AG04450 (cell line): ENCODE measurements around the gene ISCA2. TPM values are rescaled to one million over a fixed set of nuclear protein-coding genes. Genes with fewer than 3 reads are reported as not detected.
A peak's percentile ranks its signal among the peaks of the same experiment; 100 is the strongest.

Source experiments
- CTCF ChIA-PET: fragments of 300-600, 350-600 bp; formaldehyde crosslinking; extraction: SDS; loops from one replicate; lab custom pipeline; 2022; ENCODE audit warnings: antibody characterized with exemption, inconsistent platforms; lab: Charles Lee
- POLR2A ChIA-PET: fragments of 350-600 bp; formaldehyde crosslinking; extraction: SDS; loops from one replicate; lab custom pipeline; 2021; ENCODE audit warnings: antibody characterized with exemption, inconsistent platforms; lab: Yijun Ruan, JAX
- DNase-seq: peaks from one replicate; pipeline ENCODE4 v3.0.0-alpha.2; 2011; ENCODE audit warnings: low read depth, low spot score
- H3K27ac ChIP-seq: one replicate; pipeline ENCODE4 v1.5.1; 2012; ENCODE audit warnings: low read depth, low read length, control low read depth
- H3K27me3 ChIP-seq: one replicate; pipeline ENCODE4 v1.6.0; 2012; ENCODE audit warnings: low read length; ENCODE audit not compliant: control insufficient read depth, insufficient read depth
- H3K4me3 ChIP-seq: 2 replicates; pipeline ENCODE4 v1.5.1; 2011; ENCODE audit warnings: mild to moderate bottlenecking, low read depth, low read length, control low read depth
- H3K9me3 ChIP-seq: 2 replicates; pipeline ENCODE4 v1.5.1; 2012; ENCODE audit warnings: low read length; ENCODE audit not compliant: control insufficient read depth, insufficient read depth
- polyA plus RNA-seq: library from polyadenylated mRNA; depleted of rRNA; stranded (reverse); fragments of >200 nt; gene quantifications from 2 replicates; pipeline ENCODE4 v1.2.3, GENCODE V29; 2011
- TF ChIP-seq, protein P1 (sequence below): IDR thresholded peaks from 2 replicates; pipeline ENCODE4 v1.5.1; 2011; ENCODE audit warnings: low read depth, low read length, control low read depth, inconsistent platforms

ISCA2 gene
- polyA plus RNA-seq, 1 experiment = 45.6 TPM

DNA sequence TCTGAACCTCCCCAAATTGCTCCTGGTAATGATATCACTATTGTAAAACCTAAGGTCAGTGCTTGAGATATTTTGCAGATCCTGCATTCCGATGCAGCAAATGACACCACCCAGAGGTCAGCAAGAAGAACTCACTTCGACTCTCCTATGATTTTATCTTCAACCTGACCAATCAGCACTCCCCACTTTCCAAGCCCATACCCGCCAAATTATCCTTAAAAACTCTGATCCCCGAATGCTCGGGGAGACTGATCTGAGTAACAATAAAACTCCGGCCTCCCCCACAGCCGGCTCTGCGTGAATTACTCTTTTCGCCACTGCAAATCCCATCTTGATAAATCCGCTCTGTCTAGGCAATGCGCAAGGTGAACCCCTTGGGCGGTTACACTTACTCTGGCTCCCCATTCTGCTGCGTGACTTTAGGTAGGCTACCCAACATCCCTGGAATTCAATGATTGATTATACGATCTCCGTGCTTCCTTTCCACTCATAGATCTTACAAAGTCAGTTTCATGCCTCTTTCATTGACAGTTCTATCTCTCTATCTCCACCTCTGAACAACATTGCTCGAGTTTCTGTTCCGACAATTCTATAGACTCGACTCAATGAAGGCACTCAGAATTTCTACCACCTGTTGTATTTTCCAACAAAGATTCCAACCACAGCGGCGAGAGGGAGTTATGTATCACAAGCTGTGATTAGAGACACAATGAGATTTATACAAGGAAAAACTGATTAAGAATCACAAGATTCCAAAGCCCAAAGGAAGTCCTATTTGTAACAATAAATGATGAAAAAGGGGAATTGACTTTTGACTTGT lies 1.4 kb upstream of the ISCA2 start:
- ChIA-PET CTCF (interaction anchor here (0.6 to 1.7 kb wide), 2 partner anchors 10 to 106 kb away, joined by 3 to 5 read pairs; no protein-coding TSS in a partner anchor), POLR2A (no interaction called here)
- no peak for DNase-seq
- peaks cover 2% of the 10 kb centered on the region; the same call in 1 of the 2 replicates for H3K9me3 ChIP-seq
- H3K27ac ChIP-seq = no peak overlapping the region
- TF ChIP-seq, protein P1, sequence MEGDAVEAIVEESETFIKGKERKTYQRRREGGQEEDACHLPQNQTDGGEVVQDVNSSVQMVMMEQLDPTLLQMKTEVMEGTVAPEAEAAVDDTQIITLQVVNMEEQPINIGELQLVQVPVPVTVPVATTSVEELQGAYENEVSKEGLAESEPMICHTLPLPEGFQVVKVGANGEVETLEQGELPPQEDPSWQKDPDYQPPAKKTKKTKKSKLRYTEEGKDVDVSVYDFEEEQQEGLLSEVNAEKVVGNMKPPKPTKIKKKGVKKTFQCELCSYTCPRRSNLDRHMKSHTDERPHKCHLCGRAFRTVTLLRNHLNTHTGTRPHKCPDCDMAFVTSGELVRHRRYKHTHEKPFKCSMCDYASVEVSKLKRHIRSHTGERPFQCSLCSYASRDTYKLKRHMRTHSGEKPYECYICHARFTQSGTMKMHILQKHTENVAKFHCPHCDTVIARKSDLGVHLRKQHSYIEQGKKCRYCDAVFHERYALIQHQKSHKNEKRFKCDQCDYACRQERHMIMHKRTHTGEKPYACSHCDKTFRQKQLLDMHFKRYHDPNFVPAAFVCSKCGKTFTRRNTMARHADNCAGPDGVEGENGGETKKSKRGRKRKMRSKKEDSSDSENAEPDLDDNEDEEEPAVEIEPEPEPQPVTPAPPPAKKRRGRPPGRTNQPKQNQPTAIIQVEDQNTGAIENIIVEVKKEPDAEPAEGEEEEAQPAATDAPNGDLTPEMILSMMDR = peak; percentile 12; the same call in 1 of the 2 replicates
- peak overlapping the region; percentile 80 for H3K4me3 ChIP-seq
- no peaks in the 10 kb centered on the region for H3K27me3 ChIP-seq

DNA sequence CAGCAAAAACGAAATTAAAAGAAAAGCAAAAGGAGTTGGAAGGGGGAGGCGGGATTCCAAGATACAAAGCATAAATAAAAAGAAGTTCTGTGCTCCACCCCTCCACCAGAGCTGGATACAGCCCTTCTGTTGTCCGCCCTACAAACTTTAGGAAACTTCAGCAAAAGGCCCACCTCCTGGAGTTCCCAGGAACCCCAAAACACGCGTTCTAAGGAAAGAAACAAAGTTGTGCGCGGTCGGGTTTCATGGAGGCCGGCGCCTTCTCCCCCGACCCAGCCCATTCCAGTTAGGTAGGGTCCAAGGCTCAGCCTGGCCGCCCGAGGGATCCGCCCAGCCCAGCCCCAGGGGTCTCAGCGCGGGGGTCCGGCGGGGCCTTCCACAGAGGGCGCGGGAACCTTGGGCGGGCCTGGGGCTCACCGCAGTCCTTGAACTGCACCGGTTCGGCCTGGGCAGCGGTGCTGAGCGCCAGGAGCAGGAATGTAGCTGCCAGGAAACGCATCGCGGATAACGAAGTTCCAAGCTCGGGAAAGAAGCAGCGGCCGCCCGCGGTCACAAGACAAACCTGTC lies 706 bp upstream of the ISCA2 start, which contains the start of gene NPC2:
Gene NPC2, minus strand, starts transcription at position 530 of the 567 bp plus-strand sequence. Its CDS starts 31 bp downstream, at position 499.
- ChIA-PET POLR2A (interaction anchor here (0.6 to 1.0 kb wide), 5 partner anchors 38 to 124 kb away, joined by 3 to 8 read pairs (median 5); no protein-coding TSS in a partner anchor), CTCF (interaction anchor here (0.7 to 1.7 kb wide), 4 partner anchors 9 to 120 kb away, joined by 3 to 6 read pairs (median 4); no protein-coding TSS in a partner anchor)
- TF ChIP-seq, protein P1 = no peak
- peaks cover 2% of the 10 kb centered on the region; the same call in 1 of the 2 replicates for H3K9me3 ChIP-seq
- H3K4me3 ChIP-seq = peak within 1 kb of the TSS; percentile 97
- DNase-seq = no peak
- no peaks in the 10 kb centered on the region for H3K27me3 ChIP-seq
- H3K27ac ChIP-seq = peak within 1 kb of the TSS; percentile 65

DNA sequence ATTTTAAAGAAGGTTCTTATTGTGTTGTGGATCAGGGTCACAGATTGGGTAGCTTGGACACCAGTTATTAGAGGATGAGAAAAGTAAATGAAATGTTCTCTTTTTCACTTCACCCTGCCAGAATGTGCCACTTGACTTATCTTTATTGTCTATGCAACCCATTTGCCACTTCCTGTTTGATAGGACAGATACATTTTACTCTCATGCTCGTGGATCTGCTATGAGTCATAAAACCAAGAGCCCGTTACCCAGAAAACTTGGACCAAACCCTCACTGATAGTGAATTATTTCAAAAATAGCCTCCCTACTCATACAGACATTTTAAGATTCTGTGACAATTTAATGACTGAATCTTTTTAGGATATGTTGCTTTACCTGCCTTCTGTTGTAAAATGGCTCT lies 1.8 kb downstream of the ISCA2 start:
- no peak for DNase-seq
- Histone ChIP-seq H3K4me3 (no peak overlapping the region), H3K27ac (no peak overlapping the region), H3K27me3 (no peaks in the 10 kb centered on the region), H3K9me3 (peaks cover 2% of the 10 kb centered on the region; the same call in 1 of the 2 replicates)
- ChIA-PET CTCF (interaction anchor here (0.9 to 1.0 kb wide), 2 partner anchors 118 to 309 kb away, joined by 3 to 4 read pairs; no protein-coding TSS in a partner anchor), POLR2A (no interaction called here)
- TF ChIP-seq, protein P1 = no peak

DNA sequence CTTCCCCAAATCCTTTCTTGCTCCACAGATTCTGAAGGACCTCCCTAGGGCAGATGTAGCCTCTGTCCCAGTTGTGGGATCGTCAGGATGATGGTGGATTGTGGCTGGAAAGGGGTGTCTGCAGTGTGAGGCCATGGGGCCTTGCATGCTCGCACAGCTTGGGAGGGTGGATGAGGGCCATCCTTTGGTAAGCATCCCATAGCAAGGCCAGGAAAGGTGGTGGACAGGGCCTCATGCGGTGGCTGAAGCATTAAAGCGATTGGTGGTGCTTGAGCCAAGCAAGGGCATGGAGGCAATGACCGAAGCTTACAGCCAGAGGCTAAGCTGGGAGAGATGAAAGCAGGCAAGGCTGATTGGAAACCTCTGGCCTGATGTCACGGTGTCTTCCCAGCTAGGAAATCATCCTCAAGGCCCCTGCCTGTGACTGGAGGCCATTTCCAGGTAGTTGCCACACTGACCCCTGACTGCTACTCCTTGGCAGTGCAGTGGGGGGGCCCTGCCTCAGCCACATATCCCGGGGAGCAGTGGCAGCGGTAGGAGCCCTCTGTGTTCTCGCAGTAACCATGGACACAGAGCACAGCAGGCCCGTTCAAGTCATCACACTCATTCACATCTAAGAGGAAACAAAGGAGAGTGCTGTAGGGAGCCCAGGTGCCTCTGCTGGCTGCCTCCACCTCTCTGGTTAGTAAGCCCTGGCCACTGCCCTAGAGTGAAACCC lies 7.0 kb downstream of the ISCA2 start:
- Histone ChIP-seq H3K4me3 (no peak overlapping the region), H3K27me3 (no peaks in the 10 kb centered on the region), H3K27ac (peak overlapping the region; percentile 13), H3K9me3 (no peaks in the 10 kb centered on the region)
- no peak for DNase-seq
- POLR2A ChIA-PET = no interaction called here
- CTCF ChIA-PET = interaction anchor here (0.5 to 2.1 kb wide), 18 partner anchors 10 to 623 kb away, joined by 3 to 8 read pairs (median 4); partner anchors contain the start of genes LTBP2 and YLPM1
- TF ChIP-seq, protein P1 = no peak
